ENCODE measurements around the gene ANXA10.
A peak's percentile ranks its signal among the peaks of the same experiment; 100 is the strongest.
"Not testable (repeated sequence)": the region's sequence is repeated elsewhere in the genome, so short reads cannot be mapped to it uniquely, and the experiment has no call there.

Gene ANXA10

GRCh38 chr4:168092176-168092712 lies at the start of gene ANXA10:
TSS of gene ANXA10 (plus strand) at chr4:168092537. CDS start at chr4:168092701, 164 bp downstream.
- DNase-seq = no peak

- DNase-seq = no peak
Measured at GRCh38 chr4:168045354-168045753, 47.0 kb upstream of the ANXA10 start.

GRCh38 chr4:168050002-168050401 lies 42.3 kb upstream of the ANXA10 start:
- DNase-seq = no peak

- no peak for DNase-seq
Measured at GRCh38 chr4:168051526-168051925, 40.8 kb upstream of the ANXA10 start.

GRCh38 chr4:168057412-168057811 lies 34.9 kb upstream of the ANXA10 start:
- DNase-seq = no peak

- DNase-seq = no peak
Measured at GRCh38 chr4:168059251-168059650, 33.1 kb upstream of the ANXA10 start.

GRCh38 chr4:168063031-168063430 lies 29.3 kb upstream of the ANXA10 start:
- DNase-seq = no peak

GRCh38 chr4:168070903-168071302 lies 21.4 kb upstream of the ANXA10 start:
- no peak for DNase-seq

GRCh38 chr4:168071304-168071703 lies 21.0 kb upstream of the ANXA10 start:
- DNase-seq = no peak

- DNase-seq = no peak
Measured at GRCh38 chr4:168074861-168075260, 17.5 kb upstream of the ANXA10 start.

GRCh38 chr4:168076989-168077725 lies 15.2 kb upstream of the ANXA10 start:
- DNase-seq = peak; percentile 69

GRCh38 chr4:168077726-168078239 lies 14.6 kb upstream of the ANXA10 start:
- no peak for DNase-seq

GRCh38 chr4:168082379-168082778 lies 10.0 kb upstream of the ANXA10 start:
- DNase-seq = no peak

- no peak for DNase-seq
Measured at GRCh38 chr4:168095776-168096406, 3.6 kb downstream of the ANXA10 start.

GRCh38 chr4:168096407-168096784 lies 4.1 kb downstream of the ANXA10 start:
- no peak for DNase-seq

- no peak for DNase-seq
Measured at GRCh38 chr4:168097161-168097560, 4.8 kb downstream of the ANXA10 start.

GRCh38 chr4:168098248-168098717 lies 5.9 kb downstream of the ANXA10 start:
- DNase-seq = no peak

- DNase-seq = no peak
Measured at GRCh38 chr4:168099195-168099594, 6.9 kb downstream of the ANXA10 start.

- DNase-seq = no peak
Measured at GRCh38 chr4:168101026-168101425, 8.7 kb downstream of the ANXA10 start.

- DNase-seq = no peak
Measured at GRCh38 chr4:168102403-168102802, 10.1 kb downstream of the ANXA10 start.

GRCh38 chr4:168109527-168109926 lies 17.2 kb downstream of the ANXA10 start:
- DNase-seq = no peak

- DNase-seq = not testable (repeated sequence)
Measured at GRCh38 chr4:168113059-168113458, 20.7 kb downstream of the ANXA10 start.

- DNase-seq = no peak
Measured at GRCh38 chr4:168118116-168118655, 25.8 kb downstream of the ANXA10 start.

GRCh38 chr4:168119100-168119499 lies 26.8 kb downstream of the ANXA10 start:
- DNase-seq = no peak
